Body of pancreas (tissue), 4 donors: Measurements from ENCODE around the gene RSF1. TPM values are rescaled to one million over a fixed set of nuclear protein-coding genes. Genes with fewer than 3 reads are reported as not detected.
"Not testable (repeated sequence)": the region's sequence is repeated elsewhere in the genome, so short reads cannot be mapped to it uniquely, and the experiment has no call there.

Source experiments
- ATAC-seq: fragments of 150-250 bp; one replicate; pipeline ENCODE4 v1.9.1; 2016
- DNase-seq, 4 donors: peaks; one replicate each; pipeline ENCODE4 v3.0.0-alpha.2; 2019
- H3K27ac ChIP-seq, 4 donors: fragments of 200-600 bp; sonication (generic); 1 replicate in 3 of 4; 2 replicates in 1 of 4; pipeline versions ENCODE4 v1.5.1 to v1.6.1; 2016 to 2019; ENCODE audit warnings: mild to moderate bottlenecking in 1 of 4, mixed read lengths in 1 of 4, moderate library complexity in 1 of 4
- H3K27me3 ChIP-seq, 2 donors: fragments of 200-600 bp; sonication (generic); one replicate each; pipeline ENCODE4 v1.6.0; 2016; ENCODE audit warnings: mild to moderate bottlenecking in 1 of 2
- H3K36me3 ChIP-seq, 2 donors: fragments of 200-600 bp; sonication (generic); replicated peaks in 1 of 2; 2 replicates each; pipeline ENCODE4 v1.5.1; 2016; ENCODE audit warnings: low read depth in 2 of 2; ENCODE audit not compliant: insufficient read depth in 1 of 2
- H3K4me1 ChIP-seq: fragments of 200-600 bp; sonication (generic); one replicate; pipeline ENCODE4 v1.6.0; 2016
- H3K4me3 ChIP-seq, 2 donors: fragments of 200-600 bp; sonication (generic); 1 replicate in 1 of 2; 2 replicates in 1 of 2; pipeline ENCODE4 v1.5.1; 2016 to 2019
- H3K9me3 ChIP-seq, 3 donors: fragments of 200-600 bp; sonication (generic); 1 replicate in 2 of 3; 2 replicates in 1 of 3; pipeline ENCODE4 v1.5.1; 2016
- POLR2A ChIP-seq, 3 donors: fragments of 450-650 bp; IDR thresholded peaks; one replicate each; pipeline ENCODE4 v1.6.1; 2016; ENCODE audit warnings: antibody characterized with exemption in 3 of 3, mild to moderate bottlenecking in 2 of 3
- WGBS, 2 donors: methylation state at CpG; one replicate each; pipeline ENCODE4 v1.1.5; 2017; 5-methylcytosine and 5-hydroxymethylcytosine counted together
- intact Hi-C: fragments of 100-400 bp; cut with DNase I; formaldehyde crosslinking; loops from one replicate; pipeline ENCODE4 v1.15.1; 2023
- total RNA-seq, 2 donors: library from RNA; depleted of rRNA; stranded (reverse); fragments of >200 nt; gene quantifications; one replicate each; pipeline ENCODE4 v1.1.0, GENCODE V29; 2016
- TF ChIP-seq, protein P1 (sequence below), 7 experiments: fragments of 450-650 bp in 4 of 7; fragments of 200-600 bp in 3 of 7; sonication (generic) in 3 of 7; IDR thresholded peaks; one replicate each; pipeline ENCODE4 v1.5.1; 2016 to 2019; ENCODE audit warnings: antibody characterized with exemption in 7 of 7

The RSF1 gene
- total RNA-seq, 2 donors from 2014 or later = 18.2 to 129 TPM

DNA sequence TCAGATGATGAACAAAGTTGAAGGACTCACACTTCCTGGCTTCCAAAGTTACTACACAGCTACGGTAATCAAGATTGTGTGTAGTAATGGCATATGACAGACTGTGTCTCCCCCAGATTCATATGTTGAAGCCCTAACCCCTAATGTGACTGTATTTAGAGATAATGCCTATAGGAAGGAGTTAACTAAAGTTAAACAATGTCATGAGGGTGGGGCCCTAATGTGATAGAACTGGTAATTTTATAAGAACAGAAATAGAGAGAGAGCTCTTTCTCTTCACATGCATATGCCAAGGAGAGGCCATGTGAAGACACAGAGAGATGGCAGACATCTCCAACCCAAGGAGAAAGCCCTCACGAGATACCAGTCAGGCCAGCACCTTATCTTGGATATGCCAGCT lies 8.4 kb upstream of the RSF1 start:
- TF ChIP-seq, protein P1, sequence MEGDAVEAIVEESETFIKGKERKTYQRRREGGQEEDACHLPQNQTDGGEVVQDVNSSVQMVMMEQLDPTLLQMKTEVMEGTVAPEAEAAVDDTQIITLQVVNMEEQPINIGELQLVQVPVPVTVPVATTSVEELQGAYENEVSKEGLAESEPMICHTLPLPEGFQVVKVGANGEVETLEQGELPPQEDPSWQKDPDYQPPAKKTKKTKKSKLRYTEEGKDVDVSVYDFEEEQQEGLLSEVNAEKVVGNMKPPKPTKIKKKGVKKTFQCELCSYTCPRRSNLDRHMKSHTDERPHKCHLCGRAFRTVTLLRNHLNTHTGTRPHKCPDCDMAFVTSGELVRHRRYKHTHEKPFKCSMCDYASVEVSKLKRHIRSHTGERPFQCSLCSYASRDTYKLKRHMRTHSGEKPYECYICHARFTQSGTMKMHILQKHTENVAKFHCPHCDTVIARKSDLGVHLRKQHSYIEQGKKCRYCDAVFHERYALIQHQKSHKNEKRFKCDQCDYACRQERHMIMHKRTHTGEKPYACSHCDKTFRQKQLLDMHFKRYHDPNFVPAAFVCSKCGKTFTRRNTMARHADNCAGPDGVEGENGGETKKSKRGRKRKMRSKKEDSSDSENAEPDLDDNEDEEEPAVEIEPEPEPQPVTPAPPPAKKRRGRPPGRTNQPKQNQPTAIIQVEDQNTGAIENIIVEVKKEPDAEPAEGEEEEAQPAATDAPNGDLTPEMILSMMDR (IDR thresholded peaks at IDR 0.05) = no peak
- no peak for TF ChIP-seq POLR2A (IDR thresholded peaks at IDR 0.05)
- Histone ChIP-seq H3K9me3 (no peaks in the 10 kb centered on the region), H3K36me3 (no peaks in the 10 kb centered on the region), H3K4me1 (peaks cover 7% of the 10 kb centered on the region), H3K4me3 (no peak overlapping the region), H3K27ac (no peak overlapping the region), H3K27me3 (no peaks in the 10 kb centered on the region)
- no peak for ATAC-seq
- DNase-seq = no peak
- 95 to 98% methylated on average over 2 of the region's 2 CpGs for WGBS, 2 donors
- intact Hi-C loops = no loop called here

DNA sequence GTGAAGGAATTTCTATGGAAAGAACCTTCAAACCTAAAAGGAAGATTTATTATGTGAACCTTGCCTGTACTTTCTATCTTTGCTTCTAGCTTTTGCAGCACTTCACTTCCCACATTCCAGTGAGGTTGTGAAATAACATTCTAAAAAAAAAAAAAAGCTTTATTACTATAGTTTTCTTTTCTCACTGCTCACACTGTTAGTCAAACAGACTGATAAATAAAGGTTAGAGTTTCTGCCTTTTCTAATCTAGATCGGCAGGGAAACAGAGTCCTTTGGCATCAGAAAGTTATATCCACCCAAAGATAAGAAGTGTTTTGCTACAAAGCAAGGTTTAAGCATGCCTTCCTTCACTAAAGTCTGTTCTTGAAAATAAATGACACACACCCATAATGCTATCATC lies 3.3 kb upstream of the RSF1 start:
- intact Hi-C loops = no loop called here
- H3K4me1 ChIP-seq = peaks cover 35% of the 10 kb centered on the region
- H3K9me3 ChIP-seq = no peaks in the 10 kb centered on the region
- 0 to 7% methylated on average over 1 of the region's 1 CpG for WGBS, 2 donors
- TF ChIP-seq, protein P1 (IDR thresholded peaks at IDR 0.05) = no peak
- no peak for TF ChIP-seq POLR2A (IDR thresholded peaks at IDR 0.05)
- H3K36me3 ChIP-seq = no peaks in the 10 kb centered on the region
- DNase-seq = no peak
- H3K27me3 ChIP-seq = no peaks in the 10 kb centered on the region
- no peak for ATAC-seq
- no peak overlapping the region for H3K4me3 ChIP-seq
- H3K27ac ChIP-seq = peak overlapping the region; percentile 2 to 68 (median 48)

DNA sequence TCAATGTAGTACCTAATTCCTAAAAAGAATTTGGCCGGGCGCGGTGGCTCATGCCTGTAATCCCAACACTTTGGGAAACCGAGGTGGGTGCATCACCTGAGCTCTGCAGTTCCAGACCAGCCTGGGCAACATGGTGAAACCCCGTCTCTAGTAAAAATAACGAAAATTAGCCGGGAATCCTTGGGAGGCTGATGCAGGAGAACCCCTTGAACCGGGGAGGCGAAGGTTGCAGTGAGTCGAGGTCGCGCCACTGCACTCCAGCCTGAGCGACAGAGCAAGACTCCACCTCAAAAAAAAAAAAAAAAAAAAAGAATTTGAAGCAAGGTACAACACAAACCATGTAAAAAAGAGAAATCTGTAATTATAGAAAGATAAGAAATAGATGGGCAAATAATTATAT lies 1.6 kb upstream of the RSF1 start:
- ATAC-seq, H3K36me3 ChIP-seq, H3K9me3 ChIP-seq, DNase-seq, intact Hi-C loops, H3K27me3 ChIP-seq: not testable (repeated sequence)
- peak overlapping the region in 1 of 4 donors; percentile 92 for H3K27ac ChIP-seq
- peaks cover 47% of the 10 kb centered on the region for H3K4me1 ChIP-seq
- H3K4me3 ChIP-seq = peak overlapping the region in 1 of 2 donors; percentile 39
- 60 to 73% methylated on average over 13 of the region's 13 CpGs for WGBS, 2 donors

DNA sequence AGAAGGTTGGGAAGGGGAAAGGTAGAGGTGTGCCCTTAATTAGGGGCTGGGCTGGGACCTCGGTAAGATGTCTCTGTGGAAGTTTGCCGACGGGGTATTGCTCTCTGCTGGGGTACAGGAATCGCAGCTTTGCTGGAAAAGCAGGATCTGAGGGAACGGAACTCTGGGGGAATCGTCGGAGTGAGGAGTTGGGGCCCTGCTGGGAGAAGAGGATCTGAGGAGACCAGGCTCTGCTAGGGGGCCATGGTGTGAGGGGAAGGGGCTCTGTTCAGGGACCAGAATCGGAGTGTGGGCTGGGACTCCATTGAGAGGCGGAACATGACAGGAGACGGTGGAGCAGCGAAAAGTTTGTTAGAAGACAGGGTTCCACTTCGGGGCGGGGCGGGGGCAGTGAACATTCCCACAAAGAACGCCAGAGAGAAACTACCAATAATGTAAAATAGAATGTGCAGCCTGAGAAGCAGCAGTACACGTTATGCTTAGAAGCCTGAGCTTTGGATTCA lies 878 bp upstream of the RSF1 start:
- peak; percentile 4 for ATAC-seq
- Histone ChIP-seq H3K9me3 (no peaks in the 10 kb centered on the region), H3K27ac (peak overlapping the region; percentile 14 to 92 (median 76)), H3K4me1 (peaks cover 47% of the 10 kb centered on the region), H3K36me3 (no peaks in the 10 kb centered on the region), H3K27me3 (no peaks in the 10 kb centered on the region), H3K4me3 (peak overlapping the region; percentile 39 to 100)
- no peak for TF ChIP-seq POLR2A (IDR thresholded peaks at IDR 0.05)
- WGBS, 2 donors = 0% methylated on average over 16 of the region's 16 CpGs
- peak; percentile 8 to 26 (median 14) for DNase-seq
- intact Hi-C loops = no loop called here

DNA sequence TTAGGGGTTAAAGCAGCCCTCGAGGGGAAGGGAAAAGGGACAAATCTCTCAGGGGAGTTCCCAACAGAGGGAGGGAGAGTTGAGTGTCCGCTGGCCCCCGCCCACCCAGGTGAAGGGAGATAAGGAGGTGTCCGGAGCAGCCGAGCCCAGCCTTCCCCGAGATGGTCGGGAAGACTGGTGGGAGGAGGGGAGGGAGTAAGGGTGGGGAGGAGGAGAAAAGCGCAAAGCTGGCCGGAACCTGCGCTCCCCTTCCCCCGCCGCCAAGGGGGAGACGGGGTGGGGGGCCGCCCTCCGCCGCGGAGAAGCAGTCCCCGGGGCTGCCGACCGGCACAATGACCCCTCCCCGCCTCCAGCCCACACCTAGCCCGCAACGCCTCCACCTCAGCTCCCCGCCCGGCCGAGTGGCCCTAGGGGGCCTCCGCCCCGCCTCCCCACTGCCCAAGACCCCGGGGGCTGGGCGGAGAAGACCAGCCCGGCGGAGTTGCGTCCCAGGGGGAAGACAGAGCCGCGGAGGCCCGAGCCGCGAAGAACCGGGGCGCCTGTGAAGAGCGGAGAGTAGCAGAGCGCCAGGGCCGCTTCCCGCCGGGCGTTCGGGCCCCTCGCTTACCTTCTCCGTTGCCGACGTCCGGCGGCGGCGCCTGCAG lies 479 bp downstream of the RSF1 start:
- Histone ChIP-seq H3K4me1 (peaks cover 47% of the 10 kb centered on the region), H3K4me3 (peak overlapping the region; percentile 84 to 100), H3K27ac (peak overlapping the region; percentile 56 to 92 (median 84)), H3K36me3 (no peaks in the 10 kb centered on the region), H3K27me3 (no peaks in the 10 kb centered on the region), H3K9me3 (no peaks in the 10 kb centered on the region)
- TF ChIP-seq, protein P1 (IDR thresholded peaks at IDR 0.05) = no peak
- TF ChIP-seq POLR2A (IDR thresholded peaks at IDR 0.05) = no peak
- intact Hi-C loops = no loop called here
- 0 to 2% methylated on average over 9 to 55 of the region's 55 CpGs for WGBS, 2 donors
- ATAC-seq (peak; percentile 0), DNase-seq (peak; percentile 29 to 46 (median 37))
